K562 (cell line): ENCODE results near the gene GNAZ. TPM values are rescaled to one million over a fixed set of nuclear protein-coding genes. Genes with fewer than 3 reads are reported as not detected.

ENCODE experiments used
- ATAC-seq: fragments of 200-7000 bp; cut with Tn5 transposase; 3 replicates; pipeline ENCODE4 v1.9.1; 2020; ENCODE audit warnings: moderate library complexity
- BruUV-seq: library from RNA; stranded (reverse); fragments of 400-500 nt; replicated peaks from 2 replicates; lab custom pipeline; 2021; lab: Mats Ljungman, UMichigan
- CTCF ChIA-PET: fragments of 300-600 bp; formaldehyde crosslinking; extraction: SDS; loops from one replicate; lab custom pipeline; 2021; ENCODE audit warnings: low intra/inter-chr PET ratio; lab: Yijun Ruan, JAX
- POLR2A ChIA-PET: fragments of 300-600, 350-650 bp; sonication (Branson Sonifier 250); formaldehyde crosslinking; extraction: SDS; loops from one replicate; lab custom pipeline; 2021; ENCODE audit warnings: antibody characterized with exemption, inconsistent platforms; lab: Yijun Ruan, JAX
- DNase-seq, 4 experiments: peaks; one replicate each; pipeline versions ENCODE4 v3.0.0 to v3.0.0-alpha.2; 2011 to 2018; ENCODE audit warnings: low spot score in 3 of 4, mixed read lengths in 3 of 4; ENCODE audit errors: extremely low read depth in 1 of 4
- FAIRE-seq: peaks from 2 replicates; lab custom pipeline; 2011; peaks lifted over from hg19 to GRCh38; lab: Jason Lieb, UNC
- H2AFZ ChIP-seq: 2 replicates; pipeline ENCODE4 v1.6.0; 2011; ENCODE audit warnings: low read depth, low read length, control low read depth, inconsistent platforms
- H3K27ac ChIP-seq: fragments of 200-600 bp; 3 replicates; pipeline ENCODE4 v1.8.0; 2011; ENCODE audit warnings: low read depth, mild to moderate bottlenecking, control low read depth, inconsistent platforms, low read length, moderate library complexity, mixed read lengths; ENCODE audit errors: extremely low read depth
- H3K27me3 ChIP-seq, 2 experiments: fragments of 300-600 bp in 1 of 2; 2 replicates in 1 of 2; 3 replicates in 1 of 2; pipeline versions ENCODE4 v1.6.0 to v1.8.0; 2011; ENCODE audit warnings: inconsistent platforms in 2 of 2, low read length in 2 of 2, mild to moderate bottlenecking in 1 of 2, mixed read lengths in 1 of 2, moderate library complexity in 1 of 2; ENCODE audit not compliant: control insufficient read depth in 2 of 2, insufficient read depth in 2 of 2
- H3K36me3 ChIP-seq: fragments of 300-600 bp; 3 replicates; pipeline ENCODE4 v1.8.0; 2011; ENCODE audit warnings: mild to moderate bottlenecking, low read length, inconsistent platforms; ENCODE audit not compliant: control insufficient read depth, insufficient read depth
- H3K4me1 ChIP-seq, 2 experiments: fragments of 200-600 bp in 1 of 2; replicated peaks in 1 of 2; 2 replicates in 1 of 2; 3 replicates in 1 of 2; pipeline versions ENCODE4 v1.5.1 to v1.8.0; 2011; ENCODE audit warnings: inconsistent platforms in 2 of 2, low read length in 2 of 2, mild to moderate bottlenecking in 1 of 2, mixed read lengths in 1 of 2, moderate library complexity in 1 of 2; ENCODE audit not compliant: control insufficient read depth in 2 of 2, insufficient read depth in 2 of 2
- H3K4me2 ChIP-seq: 2 replicates; pipeline ENCODE4 v1.6.1; 2011; ENCODE audit warnings: low read length, control low read depth, inconsistent platforms, mixed read lengths; ENCODE audit not compliant: insufficient read depth
- H3K4me3 ChIP-seq: fragments of 200-600 bp; sonication (generic), shearing (Covaris generic); 2 replicates; pipeline ENCODE4 v1.5.1; 2016; ENCODE audit warnings: control low read depth, inconsistent platforms
- H3K79me2 ChIP-seq: fragments of 200-600 bp; 3 replicates; pipeline ENCODE4 v1.8.0; 2011; ENCODE audit warnings: low read length, inconsistent platforms; ENCODE audit not compliant: control insufficient read depth, insufficient read depth
- H3K9ac ChIP-seq, 2 experiments: 2 replicates each; pipeline versions ENCODE4 v1.6.0 to v1.6.1; 2011; ENCODE audit warnings: low read depth in 2 of 2, low read length in 2 of 2, control low read depth in 1 of 2, inconsistent platforms in 1 of 2, mild to moderate bottlenecking in 1 of 2, mixed read lengths in 1 of 2; ENCODE audit not compliant: insufficient read depth in 1 of 2
- H3K9me1 ChIP-seq: one replicate; pipeline ENCODE4 v1.6.0; 2011; ENCODE audit warnings: inconsistent platforms, mild to moderate bottlenecking, low read length, moderate library complexity; ENCODE audit not compliant: control insufficient read depth, insufficient read depth
- H3K9me3 ChIP-seq: replicated peaks from 2 replicates; pipeline ENCODE4 v1.5.1; 2011; ENCODE audit warnings: low read depth, low read length, inconsistent platforms; ENCODE audit not compliant: control insufficient read depth, insufficient read depth
- H4K20me1 ChIP-seq: replicated peaks from 2 replicates; pipeline ENCODE4 v1.6.1; 2011; ENCODE audit warnings: low read length, inconsistent platforms, mixed read lengths; ENCODE audit not compliant: control insufficient read depth, insufficient read depth
- GABPB1 ChIP-seq: sonication (generic); formaldehyde crosslinking; IDR thresholded peaks from 2 replicates; pipeline ENCODE4 v1.8.0; 2022; ENCODE audit warnings: mild to moderate bottlenecking, missing genetic modification reagents
- THAP12 ChIP-seq: fragments of 250-450 bp; sonication (Bioruptor Pico); IDR thresholded peaks from 2 replicates; pipeline ENCODE4 v1.9.0; 2021; ENCODE audit warnings: mild to moderate bottlenecking, inconsistent platforms
- WGBS: fragments of 100-300 bp; shearing (Covaris generic); methylation state at CpG from one replicate; pipeline ENCODE4 v1.1.6; 2016; ENCODE audit warnings: low coverage, mixed read lengths; ENCODE audit not compliant: insufficient coverage; ENCODE audit errors: missing lambda C conversion rate; 5-methylcytosine and 5-hydroxymethylcytosine counted together
- in situ Hi-C: fragments of 300-500 bp; cut with MboI; formaldehyde crosslinking; loops from 4 replicates; pipeline ENCODE4 v1.15.0; 2018; ENCODE audit warnings: inconsistent platforms, mixed read lengths
- intact Hi-C: fragments of 100-400 bp; cut with micrococcal nuclease; formaldehyde crosslinking; loops from 2 replicates; pipeline ENCODE4 v1.14.2; 2022
- polyA plus RNA-seq, 8 experiments: library from polyadenylated mRNA; depleted of rRNA in 4 of 8; stranded (reverse) in 5 of 8; unstranded in 3 of 8; fragments of >200 nt; fragmentation: Nextera tagmentation in 2 of 8; fragmentation: Illumina TruSeq in 1 of 8; extraction: Ambion mirVana in 2 of 8; extraction: Trizol in 1 of 8; gene quantifications; 2 replicates each; pipeline versions ENCODE4 v1.2.1 to v1.2.3, GENCODE V29; 2011 to 2014; ENCODE audit warnings: inconsistent platforms in 1 of 8, missing spikeins in 1 of 8
- total RNA-seq, 7 experiments: library from RNA; depleted of rRNA in 6 of 7; stranded (reverse); fragments of >200 nt in 6 of 7; fragmentation: Illumina TruSeq in 2 of 7; extraction: Trizol in 2 of 7; gene quantifications; 2 replicates each; pipeline versions ENCODE4 v1.2.1 to v1.2.3, GENCODE V29; 2011 to 2021; ENCODE audit warnings: low replicate concordance in 1 of 7

GNAZ gene
- total and polyA plus RNA-seq, 9 of the 15 experiments (the other 6 are each of a cell fraction or from before 2014, with no cell fraction given) = 0.04 to 0.22 (median 0.13) TPM; not detected in 3

- ChIA-PET CTCF (no interaction called here), POLR2A (interaction anchor here (0.6 to 19.0 kb wide), 3 partner anchors 13 to 160 kb away, joined by 3 to 414 read pairs (median 3); no protein-coding TSS in a partner anchor)
- 2% methylated on average over 7 of the region's 7 CpGs for WGBS
- no peaks in the 10 kb centered on the region for H3K9me3 ChIP-seq
- H3K9me1 ChIP-seq = peaks cover 13% of the 10 kb centered on the region
- no peak overlapping the region for H3K27ac ChIP-seq
- H2AFZ ChIP-seq = no peak overlapping the region
- BruUV-seq = no TSS peak
- H3K27me3 ChIP-seq = peaks cover 42 to 98% of the 10 kb centered on the region in 2 experiments; a peak in 4 of 5 replicates
- DNase-seq = peak in 2 of 4 experiments; percentile 59 to 63
- in situ Hi-C loops = no loop called here
- intact Hi-C loops = loop anchor here (2.0 kb wide), 1 partner anchor 19 kb away; no protein-coding TSS in a partner anchor
- no peaks in the 10 kb centered on the region for H3K36me3 ChIP-seq
- H3K4me1 ChIP-seq = peaks cover 9 to 32% of the 10 kb centered on the region in 2 experiments; a peak in 4 of 5 replicates
- H3K4me3 ChIP-seq = no peak overlapping the region
- H3K9ac ChIP-seq = no peak overlapping the region; a peak in 1 of 4 replicates
- H4K20me1 ChIP-seq = peaks cover 88% of the 10 kb centered on the region
- FAIRE-seq = no peak
- H3K79me2 ChIP-seq = no peaks in the 10 kb centered on the region
- H3K4me2 ChIP-seq = no peak overlapping the region
- no peak for ATAC-seq
- TF ChIP-seq GABPB1 (CRISPR knock-in tag) = no peak
- TF ChIP-seq THAP12 (CRISPR knock-in tag) = peak; percentile 54; the same call in 1 of the 2 replicates
These were observed 45.0 kb downstream of the GNAZ start for GRCh38 chr22:23115369-23115768.
